Measurements from ENCODE around the gene LRRC8B. TPM values are rescaled to one million over a fixed set of nuclear protein-coding genes. Genes with fewer than 3 reads are reported as not detected.
"Not testable (repeated sequence)": the region's sequence is repeated elsewhere in the genome, so short reads cannot be mapped to it uniquely, and the experiment has no call there.

The LRRC8B gene
- total and polyA plus RNA-seq, 11 donors, result 0.91 to 10.4 (median 4.7) TPM

DNA sequence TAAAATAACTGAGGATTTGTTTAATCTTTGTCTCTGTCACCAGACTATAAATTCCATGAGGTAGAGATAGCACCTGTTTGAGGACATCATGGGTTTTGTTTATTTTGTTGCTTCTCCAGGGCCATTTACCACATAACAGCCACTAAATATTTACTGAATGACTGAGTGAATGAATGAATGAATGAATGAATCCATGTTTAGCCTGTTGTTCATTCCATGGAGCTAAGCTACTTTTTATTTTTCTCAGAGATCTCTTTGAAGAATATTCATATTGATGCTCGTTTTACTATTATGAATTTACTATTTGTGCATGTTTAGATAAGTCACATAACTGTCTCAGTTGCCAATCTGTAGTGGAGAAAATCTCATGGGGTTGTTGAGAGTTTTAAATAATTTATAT lies 17.7 kb downstream of the LRRC8B start:
- ATAC-seq, result no peak
- no peak for DNase-seq
- Histone ChIP-seq H3K36me3 (no peaks in the 10 kb centered on the region), H3K27me3 (no peaks in the 10 kb centered on the region), H3K4me1 (peaks cover 3 to 57% (median 32%) of the 10 kb centered on the region in 12 donors), H3K9me3 (no peaks in the 10 kb centered on the region), H3K27ac (no peak overlapping the region), H3K4me3 (no peak overlapping the region)
- WGBS, 4 donors, result 84 to 96% (median 89%) methylated on average over 1 of the region's 1 CpG
- intact Hi-C loops (cut with DNase I), result no loop called here
- no peak for TF ChIP-seq POLR2A (IDR thresholded peaks at IDR 0.05)
- TF ChIP-seq, protein P1, sequence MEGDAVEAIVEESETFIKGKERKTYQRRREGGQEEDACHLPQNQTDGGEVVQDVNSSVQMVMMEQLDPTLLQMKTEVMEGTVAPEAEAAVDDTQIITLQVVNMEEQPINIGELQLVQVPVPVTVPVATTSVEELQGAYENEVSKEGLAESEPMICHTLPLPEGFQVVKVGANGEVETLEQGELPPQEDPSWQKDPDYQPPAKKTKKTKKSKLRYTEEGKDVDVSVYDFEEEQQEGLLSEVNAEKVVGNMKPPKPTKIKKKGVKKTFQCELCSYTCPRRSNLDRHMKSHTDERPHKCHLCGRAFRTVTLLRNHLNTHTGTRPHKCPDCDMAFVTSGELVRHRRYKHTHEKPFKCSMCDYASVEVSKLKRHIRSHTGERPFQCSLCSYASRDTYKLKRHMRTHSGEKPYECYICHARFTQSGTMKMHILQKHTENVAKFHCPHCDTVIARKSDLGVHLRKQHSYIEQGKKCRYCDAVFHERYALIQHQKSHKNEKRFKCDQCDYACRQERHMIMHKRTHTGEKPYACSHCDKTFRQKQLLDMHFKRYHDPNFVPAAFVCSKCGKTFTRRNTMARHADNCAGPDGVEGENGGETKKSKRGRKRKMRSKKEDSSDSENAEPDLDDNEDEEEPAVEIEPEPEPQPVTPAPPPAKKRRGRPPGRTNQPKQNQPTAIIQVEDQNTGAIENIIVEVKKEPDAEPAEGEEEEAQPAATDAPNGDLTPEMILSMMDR (IDR thresholded peaks at IDR 0.05), result no peak

DNA sequence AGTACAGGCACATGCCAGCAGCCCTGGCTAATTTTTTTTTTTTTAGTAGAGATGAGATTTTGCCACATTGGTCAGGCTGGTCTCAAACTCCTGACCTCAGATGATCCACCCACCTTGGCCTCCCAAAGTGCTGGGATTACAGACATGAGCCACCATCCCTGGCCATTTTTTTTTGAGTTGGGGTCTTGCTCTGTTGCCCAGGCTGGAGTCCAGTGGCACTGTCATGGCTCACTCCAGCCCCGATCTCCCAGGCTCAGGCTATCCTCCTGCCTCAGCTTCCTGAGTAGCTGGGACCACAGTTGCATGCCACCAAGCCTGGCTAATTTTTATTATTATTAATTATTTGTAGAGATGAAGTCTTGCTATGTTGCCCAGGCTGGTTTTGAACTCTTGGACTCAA lies 19.0 kb downstream of the LRRC8B start:
- not testable (repeated sequence) for ATAC-seq

DNA sequence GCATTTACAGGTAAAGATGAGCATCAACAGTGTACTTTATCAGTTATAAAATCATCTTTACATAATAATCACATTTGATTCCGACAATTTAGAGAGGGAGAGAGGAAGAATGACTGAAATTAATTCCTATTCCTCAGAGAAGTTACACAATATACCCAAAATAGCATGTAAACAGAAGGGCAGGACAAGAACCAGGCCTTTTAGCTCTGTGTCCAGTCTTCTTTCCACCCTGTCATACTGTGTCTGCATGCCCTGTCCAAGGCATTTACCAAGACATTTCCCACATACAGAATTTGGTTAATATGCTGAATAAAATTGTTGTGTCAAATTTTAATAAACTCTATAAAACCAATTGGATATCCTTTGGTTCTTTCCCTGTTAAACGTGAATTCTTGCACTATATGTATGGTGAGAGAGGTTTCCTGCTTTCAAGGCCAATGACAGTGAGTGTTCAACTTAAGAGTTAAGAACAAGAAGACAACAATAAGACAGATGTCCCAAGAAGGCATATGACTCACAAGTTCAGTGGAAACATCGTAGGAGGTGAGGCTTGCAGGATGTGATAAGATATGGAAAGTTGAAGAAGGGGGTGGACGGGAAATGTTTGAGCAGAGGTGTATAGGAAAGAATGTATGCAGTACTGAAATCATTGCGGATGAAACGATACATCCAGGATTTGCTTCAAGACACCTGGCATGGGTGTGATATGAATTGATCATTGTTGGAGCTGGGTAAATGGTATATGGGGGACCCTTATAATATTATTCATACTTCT lies 20.8 kb downstream of the LRRC8B start:
- ATAC-seq (peak; percentile 67 to 80 (median 70)), DNase-seq (no peak)
- Histone ChIP-seq H3K4me3 (no peak overlapping the region), H3K9me3 (no peaks in the 10 kb centered on the region), H3K36me3 (no peaks in the 10 kb centered on the region), H3K27ac (peak overlapping the region in 5 of 12 donors; percentile 6 to 64 (median 28)), H3K4me1 (peaks cover 3 to 55% (median 37%) of the 10 kb centered on the region in 12 donors), H3K27me3 (no peaks in the 10 kb centered on the region)
- intact Hi-C loops (cut with DNase I), result no loop called here
- WGBS, 4 donors, result 44 to 56% (median 48%) methylated on average over 6 of the region's 6 CpGs
- no peak for TF ChIP-seq POLR2A (IDR thresholded peaks at IDR 0.05)
- TF ChIP-seq, protein P1 (IDR thresholded peaks at IDR 0.05), result no peak

More for the DNA sequence above, 19.0 kb downstream of the LRRC8B start:
- H3K4me1 ChIP-seq, result peaks cover 3 to 55% (median 34%) of the 10 kb centered on the region in 12 donors
- H3K27ac ChIP-seq; H3K9me3 ChIP-seq; H3K27me3 ChIP-seq; H3K36me3 ChIP-seq; intact Hi-C loops (cut with DNase I); H3K4me3 ChIP-seq; DNase-seq: not testable (repeated sequence)
- WGBS, 4 donors, result 83 to 100% (median 98%) methylated on average over 1 of the region's 1 CpG

DNA sequence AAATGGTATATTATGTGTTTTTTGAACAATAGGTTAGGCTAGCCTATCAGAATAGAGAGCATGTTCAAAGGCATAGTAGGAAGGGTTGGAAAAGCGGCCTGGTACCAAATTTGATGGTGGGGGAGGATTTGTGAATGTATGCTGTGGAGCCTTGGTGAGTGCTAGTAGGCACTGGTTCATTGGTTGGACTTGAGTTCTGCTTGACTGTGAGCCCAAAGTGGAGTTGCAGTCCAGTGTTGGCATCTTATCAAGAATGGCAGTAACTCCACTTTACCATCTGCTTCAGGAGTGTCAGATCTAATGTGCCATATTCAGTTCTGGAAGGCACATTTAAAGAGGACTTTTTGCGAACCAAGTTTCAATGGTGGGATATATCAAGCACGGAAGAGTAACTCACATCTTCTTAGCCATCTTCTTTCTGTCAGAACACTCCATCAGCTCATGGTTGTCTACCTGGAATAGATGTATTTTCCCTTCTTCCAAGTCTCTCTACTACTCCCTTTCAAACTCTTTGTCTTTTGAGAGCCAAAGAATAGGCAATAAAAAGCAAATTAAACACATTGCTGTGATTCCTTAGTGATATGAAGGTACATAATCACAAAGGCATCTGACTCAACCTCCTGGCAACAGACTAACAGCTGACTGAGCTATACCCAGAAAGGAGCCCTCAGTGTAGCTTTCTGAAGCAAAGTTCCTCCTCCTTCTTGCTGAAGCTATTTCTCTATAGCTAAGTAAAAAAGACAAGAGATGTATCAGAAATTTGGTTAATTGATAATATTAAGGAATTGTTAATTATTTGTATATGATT lies 21.7 kb downstream of the LRRC8B start:
- Histone ChIP-seq H3K27me3 (no peaks in the 10 kb centered on the region), H3K36me3 (no peaks in the 10 kb centered on the region), H3K4me3 (no peak overlapping the region), H3K4me1 (peaks cover 3 to 54% (median 34%) of the 10 kb centered on the region in 12 donors), H3K9me3 (no peaks in the 10 kb centered on the region), H3K27ac (peak overlapping the region in 2 of 12 donors; percentile 6 to 64)
- DNase-seq (no peak), ATAC-seq (peak; percentile 29 to 71 (median 46))
- 87 to 97% (median 94%) methylated on average over 3 of the region's 3 CpGs for WGBS, 4 donors
- intact Hi-C loops (cut with DNase I), result no loop called here
- TF ChIP-seq, protein P1 (IDR thresholded peaks at IDR 0.05), result no peak
- peak in 1 of 2 donors; percentile 10 for TF ChIP-seq POLR2A (IDR thresholded peaks at IDR 0.05)
